ENCODE data around the gene AZGP1.

Gene AZGP1

DNA sequence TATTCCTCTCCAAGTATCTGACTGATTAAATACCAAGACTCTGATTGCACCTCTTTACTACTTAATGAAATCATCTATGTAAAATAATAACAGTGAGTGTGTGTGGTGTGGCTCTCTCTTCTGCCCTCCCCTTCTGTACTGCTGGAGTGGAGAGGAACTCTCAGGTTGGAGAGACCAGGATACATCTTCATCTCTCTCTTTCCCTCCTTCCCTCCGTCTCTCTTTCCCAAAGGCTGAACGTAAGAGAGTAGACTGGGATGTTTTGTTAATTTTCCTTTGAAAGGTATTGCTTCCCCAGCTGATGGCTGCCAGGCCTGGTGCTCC is 46.1 kb downstream of the AZGP1 start:
- TF ChIP-seq CTCF (IDR thresholded peaks at IDR 0.05; ENCODE audit: low read depth, low read length): no peak
- no peak overlapping the region for H3K4me3 ChIP-seq (replicated peaks in 1 of 2; ENCODE audit: low read depth in 2 of 2, low read length in 2 of 2)
- DNase-seq (ENCODE audit: low read depth in 2 of 2): no peak

DNA sequence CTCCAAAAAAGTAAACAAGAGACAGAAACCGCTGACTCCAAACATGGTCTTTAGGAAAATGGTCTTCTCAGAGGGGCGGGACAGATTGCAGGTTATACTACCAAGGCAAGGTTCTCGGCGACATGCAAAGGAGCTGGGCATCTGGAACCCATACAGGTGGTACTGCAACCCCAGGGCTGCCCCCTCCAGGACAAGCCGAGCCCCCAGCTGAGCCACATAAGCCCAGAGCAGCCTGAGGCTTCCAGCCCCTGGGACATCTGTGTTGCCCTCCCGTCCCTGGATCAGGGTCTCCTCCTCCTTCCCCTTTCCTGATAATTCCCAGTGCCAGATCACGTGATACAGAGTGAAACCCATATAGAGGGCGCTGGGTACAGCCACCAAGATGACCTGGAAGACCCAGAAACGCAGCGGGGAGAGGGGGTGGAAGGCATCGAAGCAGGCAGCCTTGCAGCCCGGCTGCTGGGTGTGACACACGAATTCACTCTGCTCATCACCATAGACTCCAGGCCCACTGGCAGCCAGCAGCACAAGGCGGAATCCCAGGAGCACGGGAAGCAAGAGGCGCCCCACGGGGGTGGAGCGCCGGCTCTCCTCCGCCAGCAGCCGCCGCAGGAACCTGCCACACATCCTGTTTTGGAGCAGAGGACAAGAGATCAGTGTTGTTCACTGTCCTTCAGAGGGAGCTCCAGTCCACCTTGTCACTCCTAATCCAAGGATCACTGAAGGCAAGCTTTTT is 46.7 kb downstream of the AZGP1 start, which contains the start of gene GJC3:
GJC3 (minus strand) TSS at position 627 of the 736 bp plus-strand sequence; CDS start at position 627, 0 bp downstream.
- DNase-seq (ENCODE audit: low read depth in 2 of 2): peak; percentile 65 to 66
- TF ChIP-seq CTCF (IDR thresholded peaks at IDR 0.05; ENCODE audit: low read depth, low read length): no peak
- peak within 1 kb of the TSS in 1 of 2 donors; percentile 28 for H3K4me3 ChIP-seq (replicated peaks in 1 of 2; ENCODE audit: low read depth in 2 of 2, low read length in 2 of 2)

- H3K4me3 ChIP-seq (replicated peaks in 1 of 2; ENCODE audit: low read depth in 2 of 2, low read length in 2 of 2): no peak overlapping the region
- no peak for TF ChIP-seq CTCF (IDR thresholded peaks at IDR 0.05; ENCODE audit: low read depth, low read length)
- no peak for DNase-seq (ENCODE audit: low read depth in 2 of 2)
Observed at GRCh38 chr7:99928188-99928587, 47.6 kb downstream of the AZGP1 start.

DNA sequence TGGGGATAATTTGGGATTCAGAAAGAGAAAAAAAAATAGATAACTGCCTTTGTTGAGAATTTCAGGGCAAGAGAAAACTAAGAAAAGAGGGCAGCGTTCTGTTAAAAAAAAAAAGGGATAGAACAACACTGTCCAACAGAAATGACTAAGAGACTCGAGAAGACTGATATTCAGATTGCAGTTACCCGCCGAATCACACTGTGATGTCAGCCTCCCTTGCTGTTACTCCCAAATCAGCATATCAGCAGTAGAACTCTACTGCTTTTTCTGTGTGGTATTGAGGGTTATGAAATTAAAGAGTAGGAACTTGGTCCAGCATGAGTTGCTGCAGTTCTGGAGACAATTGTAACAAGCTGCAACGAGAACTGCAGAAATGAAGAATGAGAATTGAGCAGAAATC is 48.3 kb downstream of the AZGP1 start:
- no peak for TF ChIP-seq CTCF (IDR thresholded peaks at IDR 0.05; ENCODE audit: low read depth, low read length)

GRCh38 chr7:99926321-99926720 is 49.5 kb downstream of the AZGP1 start:
- DNase-seq (ENCODE audit: low read depth in 2 of 2): no peak
- TF ChIP-seq CTCF (IDR thresholded peaks at IDR 0.05; ENCODE audit: low read depth, low read length): no peak
- no peak overlapping the region for H3K4me3 ChIP-seq (replicated peaks in 1 of 2; ENCODE audit: low read depth in 2 of 2, low read length in 2 of 2)

More for the DNA sequence above, 48.3 kb downstream of the AZGP1 start:
- no peak overlapping the region for H3K4me3 ChIP-seq (replicated peaks in 1 of 2; ENCODE audit: low read depth in 2 of 2, low read length in 2 of 2)
- DNase-seq (ENCODE audit: low read depth in 2 of 2): no peak

- no peak overlapping the region for H3K4me3 ChIP-seq (replicated peaks in 1 of 2; ENCODE audit: low read depth in 2 of 2, low read length in 2 of 2)
- no peak for TF ChIP-seq CTCF (IDR thresholded peaks at IDR 0.05; ENCODE audit: low read depth, low read length)
- DNase-seq (ENCODE audit: low read depth in 2 of 2): no peak
Observed at GRCh38 chr7:99923200-99923599, 52.6 kb downstream of the AZGP1 start.

DNA sequence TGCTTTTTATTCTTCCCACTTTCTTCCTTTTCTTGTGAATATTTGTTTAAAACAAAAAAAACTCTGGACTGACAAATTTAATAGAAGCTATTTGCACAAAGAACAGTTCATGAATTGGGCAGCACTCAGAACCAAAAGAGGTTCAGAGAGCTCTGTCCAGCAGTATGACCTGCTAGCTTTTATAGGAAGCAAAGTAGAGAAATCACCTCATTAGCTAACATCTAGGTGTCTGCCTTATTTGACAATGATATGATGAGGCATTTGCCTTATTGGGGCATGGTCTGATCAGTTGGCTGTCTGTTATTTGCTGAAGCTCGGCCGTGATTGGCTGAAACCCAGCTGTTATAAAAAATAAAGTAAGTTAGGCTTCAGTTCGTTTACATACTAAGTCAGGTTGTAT is 55.7 kb downstream of the AZGP1 start:
- TF ChIP-seq CTCF (IDR thresholded peaks at IDR 0.05; ENCODE audit: low read depth, low read length): no peak
- H3K4me3 ChIP-seq (replicated peaks in 1 of 2; ENCODE audit: low read depth in 2 of 2, low read length in 2 of 2): peak overlapping the region; percentile 75 to 89
- DNase-seq (ENCODE audit: low read depth in 2 of 2): peak; percentile 7 to 13
